Fibroblast of skin of left quadriceps (primary cell): ENCODE results near the gene HIPK2.
"Not testable (repeated sequence)": the region's sequence is repeated elsewhere in the genome, so short reads cannot be mapped to it uniquely, and the experiment has no call there.

ENCODE experiments used
- DNase-seq, 2 experiments: peaks; one replicate each; pipeline ENCODE4 v3.0.0-alpha.2; 2013; ENCODE audit warnings: low read depth in 2 of 2

HIPK2 gene

GRCh38 chr7:139568813-139569490 is 208.8 kb downstream of the HIPK2 start:
- DNase-seq = no peak

- no peak for DNase-seq
Observed at GRCh38 chr7:139568346-139568675, 209.5 kb downstream of the HIPK2 start.

DNA sequence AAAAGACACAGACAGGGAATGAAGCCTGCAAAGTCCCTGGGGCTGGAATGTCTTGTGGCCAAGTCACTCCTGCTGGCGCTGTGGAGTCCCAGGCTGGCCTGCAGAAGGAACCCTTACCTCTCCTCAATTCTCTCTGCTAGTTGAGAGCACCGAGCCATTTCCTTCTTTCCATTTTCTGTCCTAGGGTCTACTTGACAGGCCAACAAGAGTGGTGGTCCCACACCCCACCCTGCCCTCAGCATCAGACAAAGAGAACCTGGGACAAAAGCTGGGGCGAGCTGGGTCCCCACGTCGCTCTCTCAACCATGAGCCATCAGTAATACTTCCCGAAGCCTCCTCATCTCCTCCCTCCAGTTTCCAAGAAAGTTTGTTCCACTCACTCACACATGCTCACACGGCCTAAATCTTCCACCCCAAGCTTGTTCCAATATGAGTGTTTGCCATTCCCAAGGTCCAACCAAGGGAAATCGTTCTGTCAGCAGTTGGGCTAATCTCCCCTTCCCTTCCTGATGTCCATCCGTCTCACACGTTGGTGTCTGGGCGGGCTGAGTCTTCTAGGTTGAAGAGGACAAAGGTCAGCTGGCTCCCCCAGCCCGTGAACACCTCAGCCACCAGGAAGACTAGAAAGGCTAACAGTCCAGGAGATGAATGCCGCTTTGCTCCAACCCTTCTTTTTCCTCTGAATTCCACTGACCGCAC is 210.0 kb downstream of the HIPK2 start:
- DNase-seq = no peak

DNA sequence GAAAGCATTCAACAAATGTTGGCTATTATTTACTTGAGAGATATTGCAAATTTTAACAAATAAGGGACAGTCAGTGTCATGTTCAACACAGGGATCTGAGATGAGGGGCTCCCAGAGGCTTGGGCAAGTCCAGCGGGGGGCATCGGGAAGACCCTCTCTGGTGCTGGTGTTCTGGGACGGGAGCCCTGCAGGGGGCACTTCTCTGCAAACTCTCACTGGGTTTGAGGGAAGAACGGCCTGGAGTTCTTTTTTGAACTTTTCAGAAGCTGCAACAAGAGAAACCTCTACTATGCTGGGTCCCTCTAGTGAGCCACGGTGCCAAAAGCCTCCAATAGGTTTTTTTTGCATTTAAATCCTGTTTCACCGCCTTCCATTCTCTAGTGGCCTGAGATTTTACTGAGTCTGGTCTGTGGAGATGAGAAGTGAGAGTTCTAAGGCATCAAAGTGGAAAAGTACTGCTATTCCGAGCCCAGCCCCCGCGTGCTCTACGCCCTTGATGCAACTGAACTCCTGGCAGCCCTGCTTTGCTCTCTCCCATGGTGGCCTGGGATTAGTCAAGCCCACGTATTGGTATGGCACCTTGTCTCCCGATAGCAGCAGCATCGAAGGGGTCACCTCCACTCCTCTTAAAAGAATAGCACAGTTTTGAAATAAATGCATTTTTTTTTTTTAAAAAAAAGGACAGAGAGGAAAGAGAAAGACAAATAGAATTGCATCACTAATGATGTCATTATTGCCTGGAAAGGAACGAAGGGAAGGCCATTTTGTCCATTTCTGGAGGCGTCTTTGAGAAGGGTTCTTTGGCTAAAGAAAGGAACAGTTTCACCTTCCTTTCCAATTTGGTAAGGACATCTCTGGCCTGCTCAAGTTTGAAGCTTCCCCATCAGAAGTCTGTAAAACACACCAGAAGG is 210.8 kb downstream of the HIPK2 start:
- no peak for DNase-seq

DNA sequence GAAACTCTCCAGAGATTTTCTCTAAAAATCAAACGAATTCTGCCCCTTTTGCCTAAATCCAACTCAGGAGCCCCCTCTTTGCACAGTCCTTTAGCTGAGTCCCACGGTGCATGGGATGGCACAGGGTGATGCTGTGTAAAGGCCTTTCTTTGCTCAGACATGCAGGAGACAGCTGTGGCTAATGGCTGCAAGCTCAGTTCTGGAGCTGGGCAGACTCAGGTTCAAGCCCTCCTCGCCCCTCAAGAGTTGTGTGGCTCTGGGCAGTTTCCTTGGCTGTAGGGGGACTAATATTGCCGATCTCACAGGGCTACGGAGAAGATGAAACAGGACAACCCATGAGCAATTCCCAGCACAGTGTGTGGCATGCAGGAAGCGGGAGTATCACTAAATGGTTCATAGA is 211.7 kb downstream of the HIPK2 start:
- no peak for DNase-seq

GRCh38 chr7:139563856-139564255 is 213.9 kb downstream of the HIPK2 start:
- DNase-seq = no peak

DNA sequence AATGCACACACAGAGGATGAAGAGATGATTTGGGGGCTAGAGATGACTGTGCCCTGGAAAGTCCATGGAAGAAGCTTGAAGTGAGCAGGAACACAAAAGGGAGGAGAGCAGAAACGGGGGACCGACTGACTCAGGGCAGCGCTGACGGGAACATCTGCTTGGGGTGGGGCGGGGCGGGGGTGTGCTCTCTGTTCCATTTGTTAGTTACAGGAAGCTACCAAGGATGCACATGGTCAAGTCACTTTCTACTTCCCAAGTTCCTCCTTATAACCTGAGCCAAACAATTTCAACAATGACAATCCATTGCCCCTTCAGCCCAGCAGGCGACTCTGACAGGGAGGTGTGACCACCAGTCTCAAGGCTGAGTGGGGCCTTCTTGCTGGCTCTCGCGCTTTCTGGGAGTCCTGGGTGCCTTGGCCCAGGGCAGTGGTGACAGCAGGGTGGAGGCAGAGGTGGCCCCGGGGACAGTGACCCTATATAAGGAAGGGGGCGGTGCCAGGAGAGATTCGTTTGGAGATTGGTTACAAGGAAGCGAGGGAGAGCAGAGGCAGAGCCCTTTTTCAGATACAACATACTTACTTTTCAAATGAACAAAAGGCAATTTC is 214.7 kb downstream of the HIPK2 start:
- no peak for DNase-seq

DNA sequence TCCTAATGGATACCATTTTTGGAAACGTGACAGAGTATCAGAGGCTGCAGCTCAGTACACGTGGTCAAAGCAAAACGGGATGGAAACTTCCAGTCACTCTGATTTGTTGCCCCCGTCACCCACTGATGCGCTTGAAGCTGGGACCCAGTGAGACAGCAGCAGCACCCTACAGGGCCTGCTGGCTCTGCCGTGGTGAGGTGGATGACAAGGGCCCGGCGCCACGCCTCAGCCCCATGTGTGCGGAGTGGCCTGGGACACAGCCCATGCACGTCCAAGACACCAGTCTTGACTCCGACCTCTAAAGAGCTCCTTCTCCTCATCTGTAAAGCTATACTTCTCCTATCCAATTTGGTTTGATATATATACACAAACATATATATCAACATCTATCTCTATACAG is 215.3 kb downstream of the HIPK2 start:
- no peak for DNase-seq

- DNase-seq = no peak
Observed at GRCh38 chr7:139560678-139561077, 217.1 kb downstream of the HIPK2 start.

DNA sequence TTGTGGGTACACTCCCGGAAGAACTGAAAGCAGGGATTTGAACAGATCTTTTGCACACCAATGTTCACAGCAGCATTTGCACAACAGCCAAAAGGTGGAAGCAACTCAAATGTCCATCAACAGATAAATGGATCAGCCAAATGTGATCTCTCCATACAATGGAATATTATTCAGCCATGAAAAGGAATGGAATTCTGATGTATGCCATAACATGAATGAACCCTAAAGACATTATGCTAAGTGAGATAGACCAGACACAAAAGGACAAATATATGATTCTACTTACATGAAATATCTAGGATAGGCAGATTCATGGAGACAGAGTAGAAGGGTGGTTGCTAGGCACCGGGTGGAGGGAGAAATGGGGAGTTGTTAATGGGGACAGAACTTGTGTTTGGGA is 217.6 kb downstream of the HIPK2 start:
- DNase-seq = no peak

DNA sequence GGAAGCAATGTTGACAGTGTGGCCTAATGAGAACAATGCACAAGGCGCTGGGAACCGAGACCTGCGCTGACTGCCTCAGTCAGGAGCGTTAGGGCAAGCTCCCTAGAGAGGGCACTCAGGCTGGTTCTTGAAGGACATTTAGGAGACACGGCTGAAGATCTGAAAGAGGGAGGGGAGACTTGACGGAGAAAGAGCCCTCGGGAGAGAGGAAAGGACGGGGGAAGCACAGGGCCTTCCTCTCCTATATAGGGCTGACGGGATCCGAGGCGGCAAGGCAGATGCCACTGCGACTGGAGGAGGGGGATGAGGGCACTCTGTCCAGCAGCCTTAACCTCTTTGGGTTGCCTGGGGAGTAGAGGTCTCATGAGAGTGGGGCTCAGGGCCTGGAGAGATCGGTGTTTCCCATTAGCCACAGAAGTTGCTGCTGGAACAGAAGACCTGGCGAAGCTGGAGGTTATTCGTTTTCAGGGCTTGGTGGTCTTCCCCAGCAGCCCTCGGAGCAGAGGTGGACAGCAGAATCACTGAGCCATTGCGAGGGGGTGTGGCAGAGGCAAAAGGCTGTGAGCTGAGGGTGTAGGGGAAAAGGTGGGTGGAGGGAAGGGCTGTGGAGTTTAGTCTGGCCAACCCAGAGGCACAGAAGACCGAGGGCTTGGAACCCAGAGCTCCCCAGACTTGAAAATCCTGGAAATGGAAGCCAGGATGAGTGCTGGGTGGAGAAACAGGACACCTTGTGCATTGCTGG is 218.3 kb downstream of the HIPK2 start:
- no peak for DNase-seq

- no peak for DNase-seq
Observed at GRCh38 chr7:139557857-139558581, 219.8 kb downstream of the HIPK2 start.

DNA sequence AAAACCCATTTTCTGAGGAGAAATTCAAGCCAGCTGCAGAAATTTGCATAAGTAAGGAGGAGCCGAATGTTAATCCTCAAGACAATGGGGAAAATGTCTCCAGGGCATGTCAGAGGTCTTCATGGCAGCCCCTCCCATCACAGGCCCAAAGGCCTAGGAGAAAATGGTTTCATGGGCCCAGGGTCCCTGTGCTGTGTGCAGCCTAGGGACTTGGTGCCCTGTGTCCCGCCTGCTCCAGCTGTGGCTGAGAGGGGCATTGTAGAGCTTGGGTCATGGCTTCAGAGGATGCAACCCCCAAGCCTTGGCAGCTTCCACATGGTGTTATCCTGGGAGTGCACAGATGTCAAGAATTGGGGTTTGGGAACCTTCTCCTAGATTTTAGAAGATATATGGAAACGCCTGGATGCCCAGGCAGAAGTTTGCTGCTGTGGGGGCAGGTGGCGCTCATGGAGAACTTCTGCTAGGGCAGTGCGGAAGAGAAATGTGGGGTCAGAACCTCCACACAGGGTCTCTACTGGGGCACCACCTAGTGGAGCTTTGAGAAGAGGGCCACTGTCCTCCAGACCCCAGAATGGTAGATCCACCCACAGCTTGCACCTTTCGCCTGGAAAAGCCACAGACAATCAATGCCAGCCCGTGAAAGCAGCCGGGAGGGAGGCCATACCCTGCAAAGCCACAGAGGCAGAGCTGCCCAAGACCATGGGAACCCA is 223.7 kb downstream of the HIPK2 start:
- DNase-seq = not testable (repeated sequence)

GRCh38 chr7:139548302-139549028 is 229.3 kb downstream of the HIPK2 start:
- DNase-seq = no peak

DNA sequence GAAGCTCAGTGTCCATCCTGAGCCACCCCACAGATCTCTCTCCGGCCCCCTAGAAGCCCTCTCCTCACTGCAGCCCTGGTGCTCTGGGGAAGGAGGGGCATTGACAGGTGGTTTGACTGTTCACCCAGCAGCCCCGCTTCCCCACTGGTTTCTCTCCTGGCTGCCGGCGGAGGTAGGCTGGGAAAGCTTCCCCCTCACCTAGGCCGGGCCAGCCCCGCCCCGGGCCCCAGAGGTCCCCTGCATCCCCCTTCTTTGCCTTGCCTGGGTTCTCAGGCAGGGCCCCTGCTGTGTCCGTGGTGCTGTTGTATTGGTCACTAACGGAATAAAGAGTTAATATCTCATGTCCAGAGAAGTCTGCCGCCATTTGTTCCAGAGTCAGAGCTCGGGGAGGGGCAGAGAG is 233.2 kb downstream of the HIPK2 start:
- DNase-seq = no peak

GRCh38 chr7:139543801-139544603 is 233.8 kb downstream of the HIPK2 start:
- no peak for DNase-seq

- DNase-seq = no peak
Observed at GRCh38 chr7:139542308-139543151, 235.3 kb downstream of the HIPK2 start.
